Left ventricle myocardium superior (tissue), 1 donor: Measurements from ENCODE around the gene HSD17B4. TPM values are rescaled to one million over a fixed set of nuclear protein-coding genes. Genes with fewer than 3 reads are reported as not detected.
"Not testable (repeated sequence)": the region's sequence is repeated elsewhere in the genome, so short reads cannot be mapped to it uniquely, and the experiment has no call there.

Experiments used
- ATAC-seq: fragments of 200-7000 bp; cut with Tn5 transposase; one replicate; pipeline ENCODE4 v1.9.1; 2020; ENCODE audit warnings: mild to moderate bottlenecking, moderate library complexity
- DNase-seq: peaks from one replicate; pipeline ENCODE4 v3.0.0-alpha.2; 2020
- intact Hi-C: fragments of 100-400 bp; cut with micrococcal nuclease; formaldehyde crosslinking; loops from one replicate; pipeline ENCODE4 v1.11.0; 2022
- long read RNA-seq: library from polyadenylated mRNA; unstranded; transcript quantifications from one replicate; pipeline ENCODE4 v2.0.0, GENCODE V29; 2021
- total RNA-seq: library from RNA; stranded (reverse); fragmentation: NEBNext Ultra II Directional; extraction: Animal tissue kit (Norgen Biotek cat#: 25700); gene quantifications from one replicate; pipeline ENCODE4 v1.2.1, GENCODE V29; 2021
- donor health status: DM: no; HTN: yes; CAD: no; lungs with severe emphysema.

Gene HSD17B4
- total RNA-seq: 290 TPM
- long read RNA-seq, transcript HSD17B4-201 (24 exons, 2,685 nt): major isoform, 279 of 338 reads
- long read RNA-seq, partial matches to known transcripts: 14 of 338 reads
- long read RNA-seq, other reads (novel, unspliced or antisense): 41 of 338 reads

- intact Hi-C loops: no loop called here
- ATAC-seq (peak; percentile 98), DNase-seq (peak; percentile 94)
Measured at GRCh38 chr5:119452373-119453039, at the start of gene HSD17B4. Gene HSD17B4 (plus strand): TSS chr5:119452497. CDS start chr5:119452576, 79 bp downstream.

GRCh38 chr5:119402555-119402954, 49.7 kb upstream of the HSD17B4 start:
- intact Hi-C loops: loop anchor here (10.0 kb wide), 1 partner anchor 418 kb away; the partner anchor contains the start of gene DTWD2
- ATAC-seq (no peak), DNase-seq (no peak)

- no peak for DNase-seq
- no peak for ATAC-seq
- intact Hi-C loops: loop anchor here (10.0 kb wide), 1 partner anchor 419 kb away; the partner anchor contains the start of gene DTWD2
Measured at GRCh38 chr5:119404033-119404432, 48.3 kb upstream of the HSD17B4 start.

GRCh38 chr5:119405419-119405818, 46.9 kb upstream of the HSD17B4 start:
- intact Hi-C loops: loop anchor here (10.0 kb wide), 1 partner anchor 421 kb away; the partner anchor contains the start of gene DTWD2
- no peak for DNase-seq
- ATAC-seq: no peak

GRCh38 chr5:119406551-119407110, 45.7 kb upstream of the HSD17B4 start:
- intact Hi-C loops: loop anchor here (10.0 kb wide), 1 partner anchor 422 kb away; the partner anchor contains the start of gene DTWD2
- no peak for ATAC-seq
- DNase-seq: no peak

GRCh38 chr5:119409235-119409815, 43.0 kb upstream of the HSD17B4 start:
- ATAC-seq (no peak), DNase-seq (no peak)
- intact Hi-C loops: loop anchor here (10.0 kb wide), 1 partner anchor 425 kb away; the partner anchor contains the start of gene DTWD2

- intact Hi-C loops: no loop called here
- no peak for DNase-seq
- no peak for ATAC-seq
Measured at GRCh38 chr5:119410448-119411159, 41.7 kb upstream of the HSD17B4 start.

GRCh38 chr5:119411361-119412278, 40.7 kb upstream of the HSD17B4 start:
- peak; percentile 49 for DNase-seq
- peak; percentile 97 for ATAC-seq
- intact Hi-C loops: no loop called here

GRCh38 chr5:119412279-119413227, 39.7 kb upstream of the HSD17B4 start:
- intact Hi-C loops: no loop called here
- no peak for DNase-seq

GRCh38 chr5:119414124-119414734, 38.1 kb upstream of the HSD17B4 start:
- ATAC-seq, intact Hi-C loops, DNase-seq: not testable (repeated sequence)

More at GRCh38 chr5:119412279-119413227, 39.7 kb upstream of the HSD17B4 start:
- ATAC-seq: no peak

- intact Hi-C loops: no loop called here
- DNase-seq: no peak
- peak; percentile 43 for ATAC-seq
Measured at GRCh38 chr5:119417891-119418605, 34.2 kb upstream of the HSD17B4 start.

- ATAC-seq (no peak), DNase-seq (no peak)
- intact Hi-C loops: no loop called here
Measured at GRCh38 chr5:119418606-119419100, 33.6 kb upstream of the HSD17B4 start.

GRCh38 chr5:119420169-119420568, 32.1 kb upstream of the HSD17B4 start:
- ATAC-seq (no peak), DNase-seq (no peak)
- intact Hi-C loops: no loop called here

GRCh38 chr5:119426057-119426456, 26.2 kb upstream of the HSD17B4 start:
- DNase-seq (no peak), ATAC-seq (no peak)
- intact Hi-C loops: no loop called here

- DNase-seq (no peak), ATAC-seq (no peak)
- intact Hi-C loops: no loop called here
Measured at GRCh38 chr5:119427060-119427459, 25.2 kb upstream of the HSD17B4 start.

- DNase-seq, intact Hi-C loops, ATAC-seq: not testable (repeated sequence)
Measured at GRCh38 chr5:119427596-119427995, 24.7 kb upstream of the HSD17B4 start.
